Urinary bladder (tissue), 4 donors: Measurements from ENCODE around the gene GFM2. TPM values are rescaled to one million over a fixed set of nuclear protein-coding genes. Genes with fewer than 3 reads are reported as not detected.
A peak's percentile ranks its signal among the peaks of the same experiment; 100 is the strongest.
"Not testable (repeated sequence)": the region's sequence is repeated elsewhere in the genome, so short reads cannot be mapped to it uniquely, and the experiment has no call there.

Source experiments
- DNase-seq: peaks from one replicate; pipeline ENCODE4 v3.0.0-alpha.2; 2015; ENCODE audit errors: extremely low spot score
- H3K27ac ChIP-seq: one replicate; pipeline ENCODE4 v1.5.1; 2013; ENCODE audit warnings: low read depth, mild to moderate bottlenecking, moderate library complexity
- H3K36me3 ChIP-seq: one replicate; pipeline ENCODE4 v1.6.1; 2013; ENCODE audit warnings: mild to moderate bottlenecking, moderate library complexity; ENCODE audit not compliant: insufficient read depth
- H3K4me1 ChIP-seq: one replicate; pipeline ENCODE4 v1.6.1; 2013; ENCODE audit warnings: mild to moderate bottlenecking, moderate library complexity; ENCODE audit not compliant: insufficient read depth
- H3K4me3 ChIP-seq: one replicate; pipeline ENCODE4 v1.5.1; 2013; ENCODE audit warnings: low read depth, low read length
- WGBS: extraction: QIAGEN DNeasy Blood & Tissue Kit; methylation state at CpG from one replicate; pipeline ENCODE4 v1.1.7; 2013; 5-methylcytosine and 5-hydroxymethylcytosine counted together
- polyA plus RNA-seq: library from polyadenylated mRNA; stranded (reverse); fragments of 200-250 nt; gene quantifications from one replicate; pipeline ENCODE4 v1.2.3, GENCODE V29; 2013
- total RNA-seq: library from RNA; depleted of rRNA; stranded (reverse); fragments of >200 nt; gene quantifications from one replicate; pipeline ENCODE4 v1.2.3, GENCODE V29; 2014
- donor health status: healthy with polysubstance abuse.
- donor health status: healthy.

The GFM2 gene, protein sequence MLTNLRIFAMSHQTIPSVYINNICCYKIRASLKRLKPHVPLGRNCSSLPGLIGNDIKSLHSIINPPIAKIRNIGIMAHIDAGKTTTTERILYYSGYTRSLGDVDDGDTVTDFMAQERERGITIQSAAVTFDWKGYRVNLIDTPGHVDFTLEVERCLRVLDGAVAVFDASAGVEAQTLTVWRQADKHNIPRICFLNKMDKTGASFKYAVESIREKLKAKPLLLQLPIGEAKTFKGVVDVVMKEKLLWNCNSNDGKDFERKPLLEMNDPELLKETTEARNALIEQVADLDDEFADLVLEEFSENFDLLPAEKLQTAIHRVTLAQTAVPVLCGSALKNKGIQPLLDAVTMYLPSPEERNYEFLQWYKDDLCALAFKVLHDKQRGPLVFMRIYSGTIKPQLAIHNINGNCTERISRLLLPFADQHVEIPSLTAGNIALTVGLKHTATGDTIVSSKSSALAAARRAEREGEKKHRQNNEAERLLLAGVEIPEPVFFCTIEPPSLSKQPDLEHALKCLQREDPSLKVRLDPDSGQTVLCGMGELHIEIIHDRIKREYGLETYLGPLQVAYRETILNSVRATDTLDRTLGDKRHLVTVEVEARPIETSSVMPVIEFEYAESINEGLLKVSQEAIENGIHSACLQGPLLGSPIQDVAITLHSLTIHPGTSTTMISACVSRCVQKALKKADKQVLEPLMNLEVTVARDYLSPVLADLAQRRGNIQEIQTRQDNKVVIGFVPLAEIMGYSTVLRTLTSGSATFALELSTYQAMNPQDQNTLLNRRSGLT
- 52.0 TPM for total RNA-seq
- 14.1 TPM for polyA plus RNA-seq

DNA sequence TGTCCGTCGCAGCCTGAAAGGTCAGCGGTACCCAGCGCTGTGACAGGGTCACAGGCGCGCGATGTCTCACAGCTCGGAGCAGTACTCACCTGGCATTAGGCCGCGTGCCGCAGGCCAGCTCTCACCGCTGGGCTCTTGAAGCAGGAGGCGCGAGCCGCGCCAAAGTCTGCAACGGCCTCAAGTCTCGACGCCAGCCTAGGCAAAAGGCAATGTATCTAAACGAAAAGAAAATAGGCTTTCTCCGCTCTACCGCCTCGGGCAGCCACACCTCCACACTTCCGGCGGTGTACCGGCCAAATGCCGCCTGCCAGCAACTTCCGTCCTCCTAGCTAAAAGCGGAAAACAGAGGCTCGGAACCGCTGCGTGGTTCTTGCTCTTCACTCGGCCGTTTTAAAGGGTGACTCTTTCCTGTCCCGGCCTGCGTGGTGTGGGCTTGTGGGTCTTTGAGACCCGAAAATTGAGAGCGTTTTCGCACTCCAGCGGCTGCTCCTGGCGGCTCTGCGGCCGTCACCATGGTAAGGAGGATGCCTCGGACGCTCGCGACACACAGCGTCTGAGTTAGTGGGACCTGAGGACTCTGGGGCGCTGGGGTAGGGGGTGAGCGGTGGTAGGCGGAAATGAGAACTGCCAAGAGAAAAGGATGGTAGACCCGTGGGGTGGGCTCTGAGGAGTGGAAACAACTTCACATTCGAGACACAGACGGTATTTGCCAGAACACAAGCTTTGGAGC is at the start of gene GFM2, which contains the start of gene NSA2:
Gene GFM2 (minus strand): TSS at position 269 of the 730 bp plus-strand sequence. CDS start 3,375 bp downstream, outside the sequence.
Gene NSA2 (plus strand): TSS at position 401 of the 730 bp plus-strand sequence. CDS start 112 bp downstream, at position 513.
- WGBS: under 1% methylated on average over 54 of the region's 54 CpGs
- Histone ChIP-seq H3K27ac (peak within 1 kb of the TSS; percentile 90), H3K4me3 (peak within 1 kb of the TSS; percentile 82), H3K4me1 (peaks cover 2% of the 10 kb centered on the region), H3K36me3 (no peaks in the 10 kb centered on the region)
- peak; percentile 92 for DNase-seq

DNA sequence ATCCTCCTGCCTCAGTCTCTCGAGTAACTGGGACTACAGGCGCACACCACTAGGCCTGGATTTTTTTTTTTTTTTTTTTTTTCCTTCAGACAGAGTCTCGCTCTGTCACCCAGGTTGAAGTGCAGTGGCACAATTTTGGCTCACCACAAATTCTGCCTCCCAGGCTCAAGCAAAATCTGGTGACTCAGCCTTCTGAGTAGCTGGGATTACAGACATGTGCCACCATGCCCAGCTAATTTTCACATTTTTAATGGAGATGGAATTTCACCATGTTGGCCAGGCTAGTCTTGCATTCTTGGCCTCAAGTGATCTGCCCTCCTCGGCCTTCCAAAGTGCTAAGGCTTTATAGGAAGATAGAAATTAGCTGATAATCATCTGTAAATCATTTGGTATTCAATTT is 44.0 kb upstream of the GFM2 start:
- H3K36me3 ChIP-seq: no peaks in the 10 kb centered on the region
- no peak overlapping the region for H3K27ac ChIP-seq
- no peak for DNase-seq
- 92% methylated on average over 4 of the region's 4 CpGs for WGBS
- no peaks in the 10 kb centered on the region for H3K4me1 ChIP-seq
- H3K4me3 ChIP-seq: no peak overlapping the region

DNA sequence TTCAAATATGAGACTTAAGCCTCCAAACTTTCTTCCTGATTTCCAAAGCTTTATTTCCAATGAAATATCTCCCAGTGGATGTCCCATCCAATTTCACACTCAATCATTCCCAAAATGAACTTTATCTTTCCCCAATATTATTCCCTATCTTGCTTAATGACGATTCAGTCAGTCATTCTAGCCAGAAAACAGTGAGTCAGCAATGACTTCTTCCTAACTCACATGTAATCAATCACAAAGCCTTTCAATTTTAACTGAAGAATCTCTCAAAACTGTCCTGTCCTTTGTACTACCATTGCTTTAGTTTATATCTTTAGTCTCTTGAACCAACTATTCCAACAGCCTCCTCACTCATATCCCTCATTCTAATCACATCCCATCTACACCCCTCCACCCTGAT is 35.0 kb upstream of the GFM2 start:
- 49% methylated on average over 1 of the region's 1 CpG for WGBS
- Histone ChIP-seq H3K4me3 (no peak overlapping the region), H3K27ac (no peak overlapping the region), H3K4me1 (no peaks in the 10 kb centered on the region), H3K36me3 (peaks cover 2% of the 10 kb centered on the region)
- DNase-seq: no peak

DNA sequence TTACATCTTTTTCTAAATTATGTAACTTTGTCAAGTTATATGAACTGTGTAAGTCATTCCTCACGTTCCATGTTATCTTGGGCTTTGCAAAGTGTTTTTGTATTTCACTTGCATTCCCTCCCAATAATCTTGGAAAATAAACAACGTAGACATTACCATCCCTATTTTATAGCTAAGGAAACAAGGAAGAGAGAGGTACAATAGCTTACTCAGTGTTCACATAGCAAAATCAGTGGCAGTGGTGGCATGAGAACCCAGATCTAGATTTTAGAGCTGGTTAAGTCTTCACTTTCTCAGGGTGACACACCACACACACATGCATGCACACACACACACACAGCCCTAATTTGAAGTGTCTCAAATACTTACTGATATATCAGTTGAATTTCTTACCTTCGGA is 34.3 kb upstream of the GFM2 start:
- peaks cover 2% of the 10 kb centered on the region for H3K36me3 ChIP-seq
- 64% methylated on average over 3 of the region's 3 CpGs for WGBS
- no peak overlapping the region for H3K27ac ChIP-seq
- no peak overlapping the region for H3K4me3 ChIP-seq
- no peak for DNase-seq
- no peaks in the 10 kb centered on the region for H3K4me1 ChIP-seq

DNA sequence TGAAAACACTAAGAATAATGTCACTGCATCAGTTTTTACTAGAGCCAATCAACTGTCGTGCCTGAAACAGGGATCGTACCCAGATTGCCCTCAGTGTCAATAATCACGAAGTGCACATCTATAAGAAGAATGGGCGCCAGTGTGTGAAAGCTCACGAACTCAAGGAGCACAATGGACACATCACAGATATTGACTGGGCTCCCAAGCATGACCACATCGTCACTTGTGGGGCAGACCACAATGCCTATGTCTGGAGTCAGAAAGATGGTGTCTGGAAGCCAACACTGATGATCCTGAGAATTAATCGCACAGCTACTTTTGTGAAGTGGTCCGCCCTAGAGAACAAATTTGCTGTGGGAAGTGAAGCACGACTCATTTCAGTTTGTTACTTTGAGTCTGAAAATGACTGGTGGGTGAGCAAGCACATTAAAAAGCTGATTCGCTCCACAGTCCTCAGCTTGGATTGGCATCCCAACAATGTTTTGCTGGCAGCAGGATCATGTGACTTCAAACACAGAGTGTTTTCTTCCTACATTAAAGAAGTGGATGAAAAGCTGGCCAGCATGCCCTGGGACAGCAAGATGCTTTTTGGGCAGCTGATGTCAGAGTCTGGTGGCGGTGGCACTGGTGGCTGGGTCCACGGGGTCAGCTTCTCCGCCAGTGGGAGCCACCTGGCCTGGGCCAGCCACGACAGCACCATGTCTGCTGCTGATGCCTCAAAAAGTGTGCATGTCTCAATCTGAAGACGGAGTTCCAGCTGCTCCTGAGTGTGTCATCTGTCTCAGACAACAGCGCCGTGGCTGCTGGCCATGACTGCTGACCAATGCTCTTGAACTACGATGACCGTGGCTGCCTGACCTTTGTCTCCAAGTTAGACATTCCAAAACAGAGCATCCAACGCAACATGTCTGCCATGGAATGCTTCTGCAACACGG is 32.3 kb upstream of the GFM2 start:
- Histone ChIP-seq H3K4me1 (no peaks in the 10 kb centered on the region), H3K36me3 (peaks cover 2% of the 10 kb centered on the region), H3K27ac (no peak overlapping the region), H3K4me3 (no peak overlapping the region)
- 89% methylated on average over 21 of the region's 21 CpGs for WGBS
- DNase-seq: no peak

DNA sequence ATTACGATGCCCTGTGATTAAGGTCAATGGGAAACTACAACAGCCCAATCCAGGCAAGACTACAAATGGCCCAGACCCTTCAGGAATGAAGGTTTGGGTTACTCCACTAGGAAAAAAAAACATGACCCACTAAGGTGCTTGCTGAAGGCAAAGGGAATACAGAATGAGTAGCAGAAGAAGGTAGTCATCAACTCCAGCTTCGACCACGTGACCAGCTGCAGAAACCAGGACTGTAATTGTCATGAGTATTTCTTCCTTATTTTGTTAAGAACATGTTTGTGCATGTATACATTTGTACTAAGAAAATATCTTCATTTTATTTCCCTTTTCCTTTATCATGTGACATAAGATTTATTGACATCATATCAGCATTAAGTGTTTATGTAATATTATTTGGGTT is 24.8 kb upstream of the GFM2 start:
- H3K27ac ChIP-seq, DNase-seq, H3K4me3 ChIP-seq, H3K4me1 ChIP-seq, H3K36me3 ChIP-seq: not testable (repeated sequence)
- 92% methylated on average over 3 of the region's 3 CpGs for WGBS

DNA sequence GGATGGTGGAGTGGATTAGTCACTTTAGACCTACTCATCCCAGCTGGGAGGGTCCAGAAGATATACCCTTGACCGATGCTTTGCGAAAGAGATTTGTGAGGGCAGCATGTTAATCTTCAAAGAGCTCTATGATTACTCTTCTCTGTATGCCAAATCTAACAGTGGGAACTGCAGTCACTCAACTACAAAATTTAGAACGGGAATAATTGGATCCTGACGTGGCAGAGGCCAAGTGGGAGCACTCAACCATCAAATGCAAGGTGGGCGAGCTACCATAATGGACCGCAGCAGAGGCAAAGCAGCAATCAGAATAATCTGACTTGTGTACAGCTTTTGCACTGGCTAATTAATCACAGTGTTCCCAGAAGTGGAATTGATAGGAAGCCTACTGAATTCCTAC is 20.5 kb upstream of the GFM2 start:
- H3K27ac ChIP-seq: no peak overlapping the region
- DNase-seq: no peak
- WGBS: 94% methylated on average over 6 of the region's 6 CpGs

DNA sequence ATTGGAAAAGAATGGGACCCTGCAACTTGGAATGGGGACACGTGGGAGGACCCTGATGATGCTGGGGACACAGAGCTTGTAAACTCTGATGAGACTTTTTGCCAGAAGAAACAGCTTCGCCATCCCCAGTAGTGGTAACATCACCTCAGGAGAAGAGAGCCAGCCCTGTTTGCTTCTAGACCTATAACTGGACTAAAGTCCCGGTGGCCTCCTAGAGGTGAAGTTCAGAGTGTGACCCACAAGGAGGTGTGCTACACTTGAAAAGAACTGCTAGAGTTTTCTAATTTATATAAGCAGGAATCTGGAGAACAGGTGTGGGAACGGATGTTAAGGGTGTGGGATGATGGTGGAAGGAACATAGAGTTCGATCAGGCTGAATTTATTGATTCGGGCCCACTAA is 19.9 kb upstream of the GFM2 start:
- Histone ChIP-seq H3K4me1 (no peaks in the 10 kb centered on the region), H3K36me3 (no peaks in the 10 kb centered on the region), H3K27ac (no peak overlapping the region), H3K4me3 (no peak overlapping the region)
- no peak for DNase-seq
- 92% methylated on average over 6 of the region's 6 CpGs for WGBS

More for the DNA sequence above, 20.5 kb upstream of the GFM2 start:
- Histone ChIP-seq H3K4me3 (no peak overlapping the region), H3K36me3 (no peaks in the 10 kb centered on the region), H3K4me1 (no peaks in the 10 kb centered on the region)

DNA sequence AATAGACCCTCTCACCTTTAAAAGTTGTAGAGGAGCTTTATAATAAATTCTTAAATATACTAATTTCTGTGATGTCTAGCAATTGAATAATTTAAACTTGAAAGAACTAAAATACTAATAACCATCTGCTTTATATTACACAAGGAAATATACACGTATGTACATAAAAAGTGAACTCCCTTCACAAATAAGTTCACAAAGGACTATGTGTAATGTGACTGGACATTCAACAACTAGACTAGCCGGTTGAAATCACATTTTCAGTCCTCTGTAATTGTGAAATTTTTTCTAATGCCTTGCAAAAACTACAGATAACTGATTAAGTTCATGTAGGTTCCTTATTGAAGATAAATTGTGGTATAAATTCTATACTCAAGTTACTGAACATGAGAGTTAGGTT is 11.7 kb upstream of the GFM2 start:
- H3K36me3 ChIP-seq: no peaks in the 10 kb centered on the region
- H3K4me1 ChIP-seq: no peaks in the 10 kb centered on the region
- DNase-seq: no peak
- H3K27ac ChIP-seq: no peak overlapping the region
- H3K4me3 ChIP-seq: no peak overlapping the region
- 72% methylated on average over 2 of the region's 2 CpGs for WGBS

DNA sequence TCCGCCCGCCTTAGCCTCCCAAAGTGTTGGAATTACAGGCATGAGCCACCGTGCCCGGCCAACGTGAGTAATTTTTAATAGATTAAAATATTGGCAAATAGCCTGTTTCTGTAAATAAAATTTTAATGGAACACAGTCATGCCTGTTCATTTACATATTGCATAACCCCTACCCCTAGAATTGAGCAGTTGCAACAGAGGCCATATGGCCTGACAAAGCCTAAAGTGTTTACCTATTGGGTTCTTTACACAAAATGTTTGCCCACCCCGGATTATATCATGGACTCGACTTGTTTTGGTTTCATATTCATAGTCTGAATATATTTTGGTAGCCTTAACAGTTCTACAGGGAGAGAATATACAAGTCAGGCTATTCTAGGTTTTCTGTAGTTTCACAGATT is 5.4 kb upstream of the GFM2 start:
- Histone ChIP-seq H3K4me1 (no peaks in the 10 kb centered on the region), H3K27ac (no peak overlapping the region), H3K36me3 (no peaks in the 10 kb centered on the region), H3K4me3 (no peak overlapping the region)
- DNase-seq: no peak
- WGBS: 83% methylated on average over 7 of the region's 7 CpGs

DNA sequence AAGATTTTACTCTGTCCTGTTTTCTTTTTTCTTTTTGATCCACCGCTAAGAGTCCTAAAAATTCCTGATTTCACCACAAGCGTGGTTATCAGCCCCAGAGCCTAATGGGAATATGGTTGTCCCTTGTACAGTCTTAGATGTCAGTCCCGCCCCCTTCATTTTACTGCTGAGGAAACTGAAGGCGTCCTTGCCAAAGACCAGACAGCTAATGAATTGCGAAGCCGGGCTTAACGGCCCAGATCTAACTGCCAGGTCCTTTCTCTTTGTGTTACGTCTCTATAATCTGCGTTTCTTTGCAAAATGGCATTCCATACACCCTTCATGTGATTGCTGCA is 629 bp upstream of the GFM2 start:
- Histone ChIP-seq H3K36me3 (no peaks in the 10 kb centered on the region), H3K27ac (no peak overlapping the region), H3K4me3 (peak overlapping the region; percentile 82), H3K4me1 (peaks cover 2% of the 10 kb centered on the region)
- DNase-seq: no peak
- WGBS: under 1% methylated on average over 9 of the region's 9 CpGs

DNA sequence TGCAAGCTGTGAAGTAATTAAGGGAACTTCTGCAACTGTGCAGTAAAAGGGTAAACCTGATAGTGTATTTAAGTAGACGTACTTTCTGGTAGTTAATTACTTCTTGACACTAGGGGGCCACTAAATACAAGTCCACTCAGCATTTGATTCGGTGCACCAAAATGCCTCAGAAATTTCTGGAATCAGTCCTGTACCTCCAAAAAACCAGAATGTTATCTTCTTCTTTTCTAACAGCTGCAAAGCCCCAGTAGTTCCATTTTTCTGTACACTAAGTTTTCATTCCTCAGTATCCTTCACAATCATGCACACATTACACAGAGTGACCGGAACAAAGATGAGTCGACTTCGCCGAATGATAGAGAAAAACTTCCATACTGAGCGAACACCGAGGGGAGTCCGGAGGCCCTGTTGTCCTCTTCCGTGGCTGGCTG is 484 bp downstream of the GFM2 start:
- WGBS: under 1% methylated on average over 10 of the region's 10 CpGs
- peak overlapping the region; percentile 82 for H3K4me3 ChIP-seq
- no peaks in the 10 kb centered on the region for H3K36me3 ChIP-seq
- peaks cover 2% of the 10 kb centered on the region for H3K4me1 ChIP-seq
- peak overlapping the region; percentile 14 for H3K27ac ChIP-seq
- peak; percentile 8 for DNase-seq

DNA sequence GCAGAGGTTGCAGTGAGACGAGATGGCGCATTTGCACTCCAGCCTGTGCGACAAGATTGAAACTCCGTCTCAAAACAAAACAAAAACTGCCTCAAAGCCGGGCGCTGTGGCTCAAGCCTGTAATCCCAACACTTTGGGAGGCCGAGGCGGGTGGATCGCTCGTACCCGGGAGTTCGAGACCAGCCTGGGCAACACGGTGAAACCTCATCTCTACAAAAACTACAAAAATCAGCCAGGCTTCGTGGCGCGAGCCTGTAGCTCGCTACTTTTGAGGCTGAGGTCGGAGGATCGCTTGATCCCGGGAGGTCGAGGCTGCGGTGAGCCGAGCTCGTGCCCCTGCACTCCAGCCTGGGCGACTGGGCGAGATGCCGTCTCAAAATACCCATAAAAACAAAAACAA is 988 bp downstream of the GFM2 start:
- WGBS: 62% methylated on average over 27 of the region's 27 CpGs
- no peak overlapping the region for H3K27ac ChIP-seq

More for the DNA sequence above, 988 bp downstream of the GFM2 start:
- H3K36me3 ChIP-seq: no peaks in the 10 kb centered on the region
- peaks cover 2% of the 10 kb centered on the region for H3K4me1 ChIP-seq
- peak overlapping the region; percentile 82 for H3K4me3 ChIP-seq
- DNase-seq: no peak
